Chondrocyte (in vitro differentiated cells): ENCODE results near the gene CRYBB2. TPM values are rescaled to one million over a fixed set of nuclear protein-coding genes. Genes with fewer than 3 reads are reported as not detected.
"Not testable (repeated sequence)": the region's sequence is repeated elsewhere in the genome, so short reads cannot be mapped to it uniquely, and the experiment has no call there.

Experiments
- DNase-seq: peaks from one replicate; pipeline ENCODE4 v3.0.0; 2021; ENCODE audit warnings: mixed read lengths, low spot score
- H3K27ac Mint-ChIP-seq: one replicate; pipeline ENCODE4 v1.8.0; 2021; ENCODE audit warnings: mild to moderate bottlenecking, moderate library complexity, mixed read lengths; ENCODE audit not compliant: unreplicated experiment
- H3K27me3 Mint-ChIP-seq: 2 replicates; pipeline ENCODE4 v1.8.0; 2021; ENCODE audit warnings: low read depth, mixed read lengths
- H3K36me3 Mint-ChIP-seq: 2 replicates; pipeline ENCODE4 v1.8.0; 2021; ENCODE audit warnings: low read depth, mixed read lengths
- H3K4me1 Mint-ChIP-seq: 2 replicates; pipeline ENCODE4 v1.8.0; 2021; ENCODE audit warnings: low read depth, mild to moderate bottlenecking, mixed read lengths
- H3K4me3 Mint-ChIP-seq: one replicate; pipeline ENCODE4 v1.8.0; 2021; ENCODE audit warnings: mild to moderate bottlenecking, moderate library complexity, mixed read lengths; ENCODE audit not compliant: unreplicated experiment
- H3K9me3 Mint-ChIP-seq: 2 replicates; pipeline ENCODE4 v1.8.0; 2021; ENCODE audit warnings: low read depth, mixed read lengths
- total RNA-seq: library from RNA; stranded (reverse); gene quantifications from 3 replicates; pipeline ENCODE4 v1.2.1, GENCODE V29; 2021
- TF ChIP-seq, protein P1 (sequence below): fragments of 200-600 bp; sonication (generic); IDR thresholded peaks from 2 replicates; pipeline ENCODE4 v1.5.0; 2021; ENCODE audit warnings: antibody characterized with exemption, mild to moderate bottlenecking, moderate library complexity

The CRYBB2 gene
- total RNA-seq, 1 donor from 2014 or later = not detected

- Mint-ChIP-seq H3K9me3 (no peaks in the 10 kb centered on the region), H3K36me3 (peaks cover 16% of the 10 kb centered on the region), H3K27ac (no peak overlapping the region), H3K27me3 (no peaks in the 10 kb centered on the region), H3K4me3 (no peak overlapping the region), H3K4me1 (no peaks in the 10 kb centered on the region)
- TF ChIP-seq, protein P1, sequence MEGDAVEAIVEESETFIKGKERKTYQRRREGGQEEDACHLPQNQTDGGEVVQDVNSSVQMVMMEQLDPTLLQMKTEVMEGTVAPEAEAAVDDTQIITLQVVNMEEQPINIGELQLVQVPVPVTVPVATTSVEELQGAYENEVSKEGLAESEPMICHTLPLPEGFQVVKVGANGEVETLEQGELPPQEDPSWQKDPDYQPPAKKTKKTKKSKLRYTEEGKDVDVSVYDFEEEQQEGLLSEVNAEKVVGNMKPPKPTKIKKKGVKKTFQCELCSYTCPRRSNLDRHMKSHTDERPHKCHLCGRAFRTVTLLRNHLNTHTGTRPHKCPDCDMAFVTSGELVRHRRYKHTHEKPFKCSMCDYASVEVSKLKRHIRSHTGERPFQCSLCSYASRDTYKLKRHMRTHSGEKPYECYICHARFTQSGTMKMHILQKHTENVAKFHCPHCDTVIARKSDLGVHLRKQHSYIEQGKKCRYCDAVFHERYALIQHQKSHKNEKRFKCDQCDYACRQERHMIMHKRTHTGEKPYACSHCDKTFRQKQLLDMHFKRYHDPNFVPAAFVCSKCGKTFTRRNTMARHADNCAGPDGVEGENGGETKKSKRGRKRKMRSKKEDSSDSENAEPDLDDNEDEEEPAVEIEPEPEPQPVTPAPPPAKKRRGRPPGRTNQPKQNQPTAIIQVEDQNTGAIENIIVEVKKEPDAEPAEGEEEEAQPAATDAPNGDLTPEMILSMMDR = no peak
- peak; percentile 58 for DNase-seq
Observed at GRCh38 chr22:25200967-25201366, 18.5 kb upstream of the CRYBB2 start.

- Mint-ChIP-seq H3K36me3 (peaks cover 15% of the 10 kb centered on the region), H3K9me3 (no peaks in the 10 kb centered on the region), H3K4me3 (no peak overlapping the region), H3K27me3 (no peaks in the 10 kb centered on the region), H3K4me1 (no peaks in the 10 kb centered on the region), H3K27ac (no peak overlapping the region)
- peak; percentile 28 for DNase-seq
- TF ChIP-seq, protein P1 = no peak
Observed at GRCh38 chr22:25201557-25202273, 17.7 kb upstream of the CRYBB2 start.

DNA sequence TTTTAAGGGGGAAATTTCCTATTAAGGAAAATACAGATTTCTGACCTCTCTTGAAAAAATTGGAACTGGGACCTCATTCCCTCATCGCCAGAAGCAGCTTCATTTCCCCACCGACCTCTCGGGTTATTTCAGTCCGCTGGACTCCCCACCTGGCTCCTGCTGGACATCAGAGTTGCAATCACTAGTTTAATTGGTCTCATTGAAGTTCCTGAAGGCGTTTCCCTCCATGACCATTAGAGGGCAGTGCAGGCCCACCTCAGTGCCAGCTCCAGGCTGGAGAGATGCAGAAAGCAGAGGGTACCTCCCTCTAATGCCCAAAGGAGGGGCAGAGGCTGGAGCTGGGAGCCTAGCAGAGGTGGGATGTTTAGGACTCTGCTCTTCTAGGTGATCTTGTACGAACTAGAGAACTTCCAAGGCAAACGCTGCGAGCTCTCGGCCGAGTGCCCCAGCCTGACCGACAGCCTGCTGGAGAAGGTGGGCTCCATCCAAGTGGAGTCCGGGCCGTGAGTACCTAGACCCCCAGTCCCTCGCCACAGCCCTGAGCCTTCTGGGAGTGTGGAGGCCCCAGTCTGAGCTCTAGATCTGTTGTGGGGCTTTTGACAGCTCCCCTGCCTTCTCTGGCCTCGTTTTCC, 17.0 kb upstream of the CRYBB2 start:
- H3K4me1 Mint-ChIP-seq = no peaks in the 10 kb centered on the region

DNA sequence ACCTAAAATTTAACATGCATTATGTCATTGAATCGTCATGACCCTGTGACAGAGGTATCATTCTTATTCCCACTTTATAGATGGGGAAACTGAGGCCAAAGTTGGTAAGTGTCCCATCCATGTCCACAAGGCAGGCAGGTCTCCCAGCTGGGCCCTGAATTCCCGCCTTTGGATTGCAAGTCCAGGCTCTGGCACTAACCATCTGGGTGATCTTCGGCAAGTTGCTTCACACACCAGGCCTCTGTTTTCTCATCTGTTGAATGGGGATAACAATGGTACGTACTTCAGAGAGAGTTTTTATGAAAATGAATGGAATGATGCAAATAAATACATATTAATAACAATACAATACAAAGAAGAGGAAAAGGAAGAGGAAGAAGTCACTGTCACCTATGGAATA, 16.4 kb upstream of the CRYBB2 start:
- Mint-ChIP-seq H3K27ac (no peak overlapping the region), H3K4me1 (no peaks in the 10 kb centered on the region), H3K27me3 (peaks cover 2% of the 10 kb centered on the region), H3K9me3 (no peaks in the 10 kb centered on the region), H3K4me3 (no peak overlapping the region), H3K36me3 (peaks cover 13% of the 10 kb centered on the region)
- DNase-seq = peak; percentile 25
- TF ChIP-seq, protein P1 = no peak

More for the DNA sequence above, 17.0 kb upstream of the CRYBB2 start:
- peak; percentile 73 for DNase-seq
- H3K36me3 Mint-ChIP-seq = peaks cover 13% of the 10 kb centered on the region
- no peaks in the 10 kb centered on the region for H3K27me3 Mint-ChIP-seq
- TF ChIP-seq, protein P1 = peak; percentile 92
- H3K27ac Mint-ChIP-seq = no peak overlapping the region
- no peaks in the 10 kb centered on the region for H3K9me3 Mint-ChIP-seq
- no peak overlapping the region for H3K4me3 Mint-ChIP-seq

DNA sequence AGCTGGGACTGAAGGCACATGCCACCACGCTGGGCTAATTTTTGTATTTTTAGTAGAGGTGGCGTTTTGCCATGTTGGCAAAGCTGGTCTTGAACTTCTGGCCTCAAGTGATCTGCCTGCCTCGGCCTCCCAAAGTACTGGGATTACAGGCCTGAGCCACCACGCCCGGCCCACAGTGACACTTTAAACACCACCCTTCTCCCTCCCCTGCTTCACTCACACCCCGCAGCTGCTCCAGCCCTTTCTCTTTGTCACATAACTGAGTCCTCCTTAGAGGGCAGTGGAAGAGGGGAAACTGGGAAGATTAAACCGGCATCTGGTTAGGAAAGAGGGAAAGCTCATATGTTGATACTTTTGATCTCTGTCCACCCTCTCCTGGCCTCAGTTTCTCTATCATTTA, 14.9 kb upstream of the CRYBB2 start:
- peak; percentile 17 for DNase-seq
- H3K36me3 Mint-ChIP-seq = peaks cover 12% of the 10 kb centered on the region
- not testable (repeated sequence) for H3K9me3 Mint-ChIP-seq

GRCh38 chr22:25205847-25206246, 13.6 kb upstream of the CRYBB2 start:
- H3K36me3 Mint-ChIP-seq = peaks cover 10% of the 10 kb centered on the region
- no peak overlapping the region for H3K4me3 Mint-ChIP-seq
- H3K27ac Mint-ChIP-seq = no peak overlapping the region
- no peak for DNase-seq
- no peaks in the 10 kb centered on the region for H3K9me3 Mint-ChIP-seq
- peaks cover 2% of the 10 kb centered on the region for H3K27me3 Mint-ChIP-seq
- no peaks in the 10 kb centered on the region for H3K4me1 Mint-ChIP-seq
- TF ChIP-seq, protein P1 = no peak

More for the DNA sequence above, 14.9 kb upstream of the CRYBB2 start:
- not testable (repeated sequence) for H3K27ac Mint-ChIP-seq, H3K4me3 Mint-ChIP-seq, H3K27me3 Mint-ChIP-seq, H3K4me1 Mint-ChIP-seq
